GM19397 (cell line): ENCODE data around the gene PPID.
"Not testable (repeated sequence)": the region's sequence is repeated elsewhere in the genome, so short reads cannot be mapped to it uniquely, and the experiment has no call there.

Source experiments
- ATAC-seq: cut with Tn5 transposase; IDR thresholded peaks from one replicate; pipeline ENCODE4 v1.9.1; 2021; ENCODE audit warnings: mild to moderate bottlenecking, moderate library complexity; ENCODE audit not compliant: unreplicated experiment

PPID gene

GRCh38 chr4:158722917-158723793, at the start of gene PPID:
TSS of gene PPID (minus strand) at chr4:158723396. CDS start at chr4:158723288, 108 bp downstream.
- ATAC-seq, result peak; percentile 99

GRCh38 chr4:158771776-158772175, 48.6 kb upstream of the PPID start:
- no peak for ATAC-seq

GRCh38 chr4:158770671-158771070, 47.5 kb upstream of the PPID start:
- no peak for ATAC-seq

GRCh38 chr4:158769175-158769921, 46.2 kb upstream of the PPID start:
- peak; percentile 30 for ATAC-seq

- ATAC-seq, result peak; percentile 86
Observed at GRCh38 chr4:158768555-158769174, 45.5 kb upstream of the PPID start, which contains the start of gene FNIP2. TSS of gene FNIP2 (plus strand) at chr4:158769026. CDS start at chr4:158769213, 187 bp downstream.

- no peak for ATAC-seq
Observed at GRCh38 chr4:158767451-158767850, 44.3 kb upstream of the PPID start.

GRCh38 chr4:158766434-158767044, 43.3 kb upstream of the PPID start:
- no peak for ATAC-seq

GRCh38 chr4:158763462-158763861, 40.3 kb upstream of the PPID start:
- no peak for ATAC-seq

GRCh38 chr4:158762553-158762952, 39.4 kb upstream of the PPID start:
- no peak for ATAC-seq

- ATAC-seq, result no peak
Observed at GRCh38 chr4:158760866-158761265, 37.7 kb upstream of the PPID start.

GRCh38 chr4:158759539-158759938, 36.3 kb upstream of the PPID start:
- ATAC-seq, result not testable (repeated sequence)

- no peak for ATAC-seq
Observed at GRCh38 chr4:158758703-158759102, 35.5 kb upstream of the PPID start.

GRCh38 chr4:158758142-158758541, 34.9 kb upstream of the PPID start:
- no peak for ATAC-seq

GRCh38 chr4:158756588-158756987, 33.4 kb upstream of the PPID start:
- no peak for ATAC-seq

- ATAC-seq, result not testable (repeated sequence)
Observed at GRCh38 chr4:158755819-158756218, 32.6 kb upstream of the PPID start.

- ATAC-seq, result no peak
Observed at GRCh38 chr4:158754385-158755180, 31.4 kb upstream of the PPID start.

- no peak for ATAC-seq
Observed at GRCh38 chr4:158750379-158750778, 27.2 kb upstream of the PPID start.

- ATAC-seq, result not testable (repeated sequence)
Observed at GRCh38 chr4:158746537-158746936, 23.3 kb upstream of the PPID start.

- ATAC-seq, result no peak
Observed at GRCh38 chr4:158741326-158742021, 18.3 kb upstream of the PPID start.

- ATAC-seq, result no peak
Observed at GRCh38 chr4:158739600-158739999, 16.4 kb upstream of the PPID start.
